ENCODE data around the gene PPFIBP1. TPM values are rescaled to one million over a fixed set of nuclear protein-coding genes. Genes with fewer than 3 reads are reported as not detected.

The PPFIBP1 gene
- total and polyA plus RNA-seq, 2 of the 13 experiments (the other 11 are each of a cell fraction or from before 2014, with no cell fraction given): 16.2 to 21.8 TPM

DNA sequence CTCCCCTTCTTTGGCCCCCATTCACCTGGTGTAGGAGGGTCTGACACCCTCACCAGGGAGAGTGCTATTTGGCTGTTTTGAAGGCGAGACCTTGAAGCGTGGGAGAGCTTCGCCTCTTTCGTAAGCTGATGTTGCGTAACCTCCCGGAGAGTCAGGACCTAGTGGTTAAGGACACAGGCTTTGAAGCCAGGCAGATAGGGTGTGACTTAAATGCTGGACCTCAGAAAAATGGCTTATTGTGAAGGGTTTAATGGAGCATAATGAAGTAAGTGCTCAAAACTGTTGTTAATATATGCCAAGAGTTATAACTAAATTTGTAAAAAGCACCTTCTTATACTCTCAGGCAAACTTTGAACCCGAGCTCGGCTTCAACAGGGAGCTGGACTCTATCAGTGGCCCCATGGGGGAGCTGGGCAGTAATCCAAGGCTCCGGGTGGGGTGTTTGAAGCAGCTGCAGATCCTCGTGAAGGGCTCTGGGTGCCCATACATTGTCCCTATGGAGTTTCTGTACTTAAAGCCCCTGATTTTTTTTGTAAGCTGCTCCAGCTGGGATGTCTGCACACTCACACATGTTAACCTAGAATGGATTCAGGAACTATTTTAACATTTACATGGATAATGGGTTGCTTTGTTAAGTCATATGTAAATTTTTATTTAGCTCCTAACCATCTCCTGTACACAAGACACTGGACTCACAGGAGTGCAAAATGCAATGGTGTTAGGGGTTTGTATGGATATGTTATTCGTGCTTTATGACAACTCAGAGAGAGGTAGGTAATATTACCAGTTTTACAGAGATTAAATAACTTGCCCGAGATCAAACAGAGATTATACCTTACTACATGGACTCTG, 26.0 kb downstream of the PPFIBP1 start (continued):
- TF ChIP-seq, protein P1, sequence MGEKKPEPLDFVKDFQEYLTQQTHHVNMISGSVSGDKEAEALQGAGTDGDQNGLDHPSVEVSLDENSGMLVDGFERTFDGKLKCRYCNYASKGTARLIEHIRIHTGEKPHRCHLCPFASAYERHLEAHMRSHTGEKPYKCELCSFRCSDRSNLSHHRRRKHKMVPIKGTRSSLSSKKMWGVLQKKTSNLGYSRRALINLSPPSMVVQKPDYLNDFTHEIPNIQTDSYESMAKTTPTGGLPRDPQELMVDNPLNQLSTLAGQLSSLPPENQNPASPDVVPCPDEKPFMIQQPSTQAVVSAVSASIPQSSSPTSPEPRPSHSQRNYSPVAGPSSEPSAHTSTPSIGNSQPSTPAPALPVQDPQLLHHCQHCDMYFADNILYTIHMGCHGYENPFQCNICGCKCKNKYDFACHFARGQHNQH (CRISPR knock-in tag; IDR thresholded peaks at IDR 0.05): peak; percentile 89
- TF ChIP-seq CEBPG (CRISPR knock-in tag; IDR thresholded peaks at IDR 0.05): peak; percentile 100
- TF ChIP-seq ZNF782 (CRISPR knock-in tag; IDR thresholded peaks at IDR 0.05; ENCODE audit: borderline replicate concordance): peak; percentile 83; the same call in 1 of the 2 replicates
- TF ChIP-seq, protein P2, sequence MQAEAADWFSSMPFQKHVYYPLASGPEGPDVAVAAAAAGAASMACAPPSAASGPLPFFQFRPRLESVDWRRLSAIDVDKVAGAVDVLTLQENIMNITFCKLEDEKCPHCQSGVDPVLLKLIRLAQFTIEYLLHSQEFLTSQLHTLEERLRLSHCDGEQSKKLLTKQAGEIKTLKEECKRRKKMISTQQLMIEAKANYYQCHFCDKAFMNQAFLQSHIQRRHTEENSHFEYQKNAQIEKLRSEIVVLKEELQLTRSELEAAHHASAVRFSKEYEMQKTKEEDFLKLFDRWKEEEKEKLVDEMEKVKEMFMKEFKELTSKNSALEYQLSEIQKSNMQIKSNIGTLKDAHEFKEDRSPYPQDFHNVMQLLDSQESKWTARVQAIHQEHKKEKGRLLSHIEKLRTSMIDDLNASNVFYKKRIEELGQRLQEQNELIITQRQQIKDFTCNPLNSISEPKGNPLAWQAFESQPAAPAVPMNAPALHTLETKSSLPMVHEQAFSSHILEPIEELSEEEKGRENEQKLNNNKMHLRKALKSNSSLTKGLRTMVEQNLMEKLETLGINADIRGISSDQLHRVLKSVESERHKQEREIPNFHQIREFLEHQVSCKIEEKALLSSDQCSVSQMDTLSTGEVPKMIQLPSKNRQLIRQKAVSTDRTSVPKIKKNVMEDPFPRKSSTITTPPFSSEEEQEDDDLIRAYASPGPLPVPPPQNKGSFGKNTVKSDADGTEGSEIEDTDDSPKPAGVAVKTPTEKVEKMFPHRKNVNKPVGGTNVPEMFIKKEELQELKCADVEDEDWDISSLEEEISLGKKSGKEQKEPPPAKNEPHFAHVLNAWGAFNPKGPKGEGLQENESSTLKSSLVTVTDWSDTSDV (CRISPR knock-in tag; IDR thresholded peaks at IDR 0.05): no peak
- no peak for TF ChIP-seq NPAS2 (CRISPR knock-in tag; IDR thresholded peaks at IDR 0.05; ENCODE audit: borderline replicate concordance)
- TF ChIP-seq PAX8 (CRISPR knock-in tag; IDR thresholded peaks at IDR 0.05; ENCODE audit: borderline replicate concordance): 0 out of 2 replicates have a peak, but pooled peaks have one; percentile 14
- TF ChIP-seq SSRP1 (CRISPR knock-in tag; IDR thresholded peaks at IDR 0.05): peak; percentile 95
- TF ChIP-seq ZFP1 (CRISPR knock-in tag; IDR thresholded peaks at IDR 0.05): peak; percentile 81; the same call in 1 of the 2 replicates
- TF ChIP-seq, protein P3, sequence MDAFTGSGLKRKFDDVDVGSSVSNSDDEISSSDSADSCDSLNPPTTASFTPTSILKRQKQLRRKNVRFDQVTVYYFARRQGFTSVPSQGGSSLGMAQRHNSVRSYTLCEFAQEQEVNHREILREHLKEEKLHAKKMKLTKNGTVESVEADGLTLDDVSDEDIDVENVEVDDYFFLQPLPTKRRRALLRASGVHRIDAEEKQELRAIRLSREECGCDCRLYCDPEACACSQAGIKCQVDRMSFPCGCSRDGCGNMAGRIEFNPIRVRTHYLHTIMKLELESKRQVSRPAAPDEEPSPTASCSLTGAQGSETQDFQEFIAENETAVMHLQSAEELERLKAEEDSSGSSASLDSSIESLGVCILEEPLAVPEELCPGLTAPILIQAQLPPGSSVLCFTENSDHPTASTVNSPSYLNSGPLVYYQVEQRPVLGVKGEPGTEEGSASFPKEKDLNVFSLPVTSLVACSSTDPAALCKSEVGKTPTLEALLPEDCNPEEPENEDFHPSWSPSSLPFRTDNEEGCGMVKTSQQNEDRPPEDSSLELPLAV (CRISPR knock-in tag; conservative IDR thresholded peaks at IDR 0.05; ENCODE audit: low read depth): no peak
- 0 out of 2 replicates have a peak, but pooled peaks have one; percentile 33 for TF ChIP-seq BHLHE40 (IDR thresholded peaks at IDR 0.05; ENCODE audit: low read length)
- peak; percentile 73; the same call in 1 of the 2 replicates for TF ChIP-seq ZSCAN29 (CRISPR knock-in tag; conservative IDR thresholded peaks at IDR 0.05)
- TF ChIP-seq NR3C1 (CRISPR knock-in tag; IDR thresholded peaks at IDR 0.05): no peak
- no peak for TF ChIP-seq ZNF562 (CRISPR knock-in tag; IDR thresholded peaks at IDR 0.05; ENCODE audit: borderline replicate concordance)
- TF ChIP-seq, protein P4, sequence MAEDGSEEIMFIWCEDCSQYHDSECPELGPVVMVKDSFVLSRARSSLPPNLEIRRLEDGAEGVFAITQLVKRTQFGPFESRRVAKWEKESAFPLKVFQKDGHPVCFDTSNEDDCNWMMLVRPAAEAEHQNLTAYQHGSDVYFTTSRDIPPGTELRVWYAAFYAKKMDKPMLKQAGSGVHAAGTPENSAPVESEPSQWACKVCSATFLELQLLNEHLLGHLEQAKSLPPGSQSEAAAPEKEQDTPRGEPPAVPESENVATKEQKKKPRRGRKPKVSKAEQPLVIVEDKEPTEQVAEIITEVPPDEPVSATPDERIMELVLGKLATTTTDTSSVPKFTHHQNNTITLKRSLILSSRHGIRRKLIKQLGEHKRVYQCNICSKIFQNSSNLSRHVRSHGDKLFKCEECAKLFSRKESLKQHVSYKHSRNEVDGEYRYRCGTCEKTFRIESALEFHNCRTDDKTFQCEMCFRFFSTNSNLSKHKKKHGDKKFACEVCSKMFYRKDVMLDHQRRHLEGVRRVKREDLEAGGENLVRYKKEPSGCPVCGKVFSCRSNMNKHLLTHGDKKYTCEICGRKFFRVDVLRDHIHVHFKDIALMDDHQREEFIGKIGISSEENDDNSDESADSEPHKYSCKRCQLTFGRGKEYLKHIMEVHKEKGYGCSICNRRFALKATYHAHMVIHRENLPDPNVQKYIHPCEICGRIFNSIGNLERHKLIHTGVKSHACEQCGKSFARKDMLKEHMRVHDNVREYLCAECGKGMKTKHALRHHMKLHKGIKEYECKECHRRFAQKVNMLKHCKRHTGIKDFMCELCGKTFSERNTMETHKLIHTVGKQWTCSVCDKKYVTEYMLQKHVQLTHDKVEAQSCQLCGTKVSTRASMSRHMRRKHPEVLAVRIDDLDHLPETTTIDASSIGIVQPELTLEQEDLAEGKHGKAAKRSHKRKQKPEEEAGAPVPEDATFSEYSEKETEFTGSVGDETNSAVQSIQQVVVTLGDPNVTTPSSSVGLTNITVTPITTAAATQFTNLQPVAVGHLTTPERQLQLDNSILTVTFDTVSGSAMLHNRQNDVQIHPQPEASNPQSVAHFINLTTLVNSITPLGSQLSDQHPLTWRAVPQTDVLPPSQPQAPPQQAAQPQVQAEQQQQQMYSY (CRISPR knock-in tag; IDR thresholded peaks at IDR 0.05): no peak
- TF ChIP-seq PHB2 (IDR thresholded peaks at IDR 0.05; ENCODE audit: partially characterized antibody): no peak
- TF ChIP-seq ZNF816 (CRISPR knock-in tag; IDR thresholded peaks at IDR 0.05; ENCODE audit: borderline replicate concordance): peak; percentile 75; the same call in 1 of the 2 replicates
- TF ChIP-seq, protein P5, sequence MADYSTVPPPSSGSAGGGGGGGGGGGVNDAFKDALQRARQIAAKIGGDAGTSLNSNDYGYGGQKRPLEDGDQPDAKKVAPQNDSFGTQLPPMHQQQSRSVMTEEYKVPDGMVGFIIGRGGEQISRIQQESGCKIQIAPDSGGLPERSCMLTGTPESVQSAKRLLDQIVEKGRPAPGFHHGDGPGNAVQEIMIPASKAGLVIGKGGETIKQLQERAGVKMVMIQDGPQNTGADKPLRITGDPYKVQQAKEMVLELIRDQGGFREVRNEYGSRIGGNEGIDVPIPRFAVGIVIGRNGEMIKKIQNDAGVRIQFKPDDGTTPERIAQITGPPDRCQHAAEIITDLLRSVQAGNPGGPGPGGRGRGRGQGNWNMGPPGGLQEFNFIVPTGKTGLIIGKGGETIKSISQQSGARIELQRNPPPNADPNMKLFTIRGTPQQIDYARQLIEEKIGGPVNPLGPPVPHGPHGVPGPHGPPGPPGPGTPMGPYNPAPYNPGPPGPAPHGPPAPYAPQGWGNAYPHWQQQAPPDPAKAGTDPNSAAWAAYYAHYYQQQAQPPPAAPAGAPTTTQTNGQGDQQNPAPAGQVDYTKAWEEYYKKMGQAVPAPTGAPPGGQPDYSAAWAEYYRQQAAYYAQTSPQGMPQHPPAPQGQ (CRISPR knock-in tag; IDR thresholded peaks at IDR 0.05; ENCODE audit: borderline replicate concordance): no peak
- peak; percentile 71; the same call in 1 of the 2 replicates for TF ChIP-seq ZNF652 (CRISPR knock-in tag; IDR thresholded peaks at IDR 0.05; ENCODE audit: borderline replicate concordance, low read depth)
